IPS-20b (cell line): ENCODE measurements around the gene APOBEC3H.
"Not testable (repeated sequence)": the region's sequence is repeated elsewhere in the genome, so short reads cannot be mapped to it uniquely, and the experiment has no call there.

Experiments used
- H3K27ac ChIP-seq: one replicate; pipeline ENCODE4 v1.5.1; 2013; ENCODE audit warnings: low read length
- H3K27me3 ChIP-seq: 2 replicates; pipeline ENCODE4 v1.6.1; 2013; ENCODE audit warnings: mild to moderate bottlenecking, low read length, inconsistent platforms; ENCODE audit not compliant: insufficient read depth
- H3K36me3 ChIP-seq: 2 replicates; pipeline ENCODE4 v1.6.1; 2013; ENCODE audit warnings: low read depth, mild to moderate bottlenecking, inconsistent platforms, low read length, moderate library complexity; ENCODE audit not compliant: insufficient read depth
- H3K4me1 ChIP-seq: 2 replicates; pipeline ENCODE4 v1.6.1; 2013; ENCODE audit warnings: mild to moderate bottlenecking, control low read depth, inconsistent platforms, low read length, moderate library complexity; ENCODE audit not compliant: insufficient read depth
- H3K4me3 ChIP-seq: 2 replicates; pipeline ENCODE4 v1.5.1; 2013; ENCODE audit warnings: mild to moderate bottlenecking, low read length, inconsistent platforms
- H3K9ac ChIP-seq: 2 replicates; pipeline ENCODE4 v1.6.1; 2013; ENCODE audit warnings: low read depth, mild to moderate bottlenecking, inconsistent platforms, low read length, moderate library complexity
- H3K9me3 ChIP-seq: 2 replicates; pipeline ENCODE4 v1.6.1; 2013; ENCODE audit warnings: mild to moderate bottlenecking, low read depth, low read length, inconsistent platforms; ENCODE audit not compliant: insufficient read depth

The APOBEC3H gene

GRCh38 chr22:39073981-39074380, 23.1 kb upstream of the APOBEC3H start:
- H3K4me1 ChIP-seq: peaks cover 4% of the 10 kb centered on the region; the same call in 1 of the 2 replicates
- H3K36me3 ChIP-seq: no peaks in the 10 kb centered on the region
- H3K27ac ChIP-seq: no peak overlapping the region
- no peaks in the 10 kb centered on the region for H3K27me3 ChIP-seq
- no peak overlapping the region for H3K4me3 ChIP-seq
- no peaks in the 10 kb centered on the region for H3K9me3 ChIP-seq
- H3K9ac ChIP-seq: no peak overlapping the region

GRCh38 chr22:39076155-39077025, 20.7 kb upstream of the APOBEC3H start:
- not testable (repeated sequence) for H3K9ac ChIP-seq, H3K27me3 ChIP-seq, H3K4me1 ChIP-seq, H3K4me3 ChIP-seq, H3K9me3 ChIP-seq, H3K36me3 ChIP-seq, H3K27ac ChIP-seq

- not testable (repeated sequence) for H3K9me3 ChIP-seq, H3K27me3 ChIP-seq, H3K4me3 ChIP-seq, H3K36me3 ChIP-seq, H3K27ac ChIP-seq, H3K9ac ChIP-seq, H3K4me1 ChIP-seq
Measured at GRCh38 chr22:39077026-39077840, 19.8 kb upstream of the APOBEC3H start, which contains the start of gene APOBEC3G. APOBEC3G (plus strand) TSS chr22:39077275; CDS start chr22:39077362, 87 bp downstream.

GRCh38 chr22:39077912-39078311, 19.1 kb upstream of the APOBEC3H start:
- H3K27ac ChIP-seq, H3K4me1 ChIP-seq, H3K27me3 ChIP-seq, H3K9ac ChIP-seq, H3K4me3 ChIP-seq, H3K9me3 ChIP-seq, H3K36me3 ChIP-seq: not testable (repeated sequence)

- Histone ChIP-seq H3K9ac (no peak overlapping the region), H3K4me1 (peaks cover 4% of the 10 kb centered on the region; the same call in 1 of the 2 replicates), H3K4me3 (no peak overlapping the region), H3K27me3 (no peaks in the 10 kb centered on the region), H3K9me3 (no peaks in the 10 kb centered on the region), H3K36me3 (no peaks in the 10 kb centered on the region), H3K27ac (no peak overlapping the region)
Measured at GRCh38 chr22:39078329-39078728, 18.7 kb upstream of the APOBEC3H start.

GRCh38 chr22:39079054-39079637, 17.9 kb upstream of the APOBEC3H start:
- H3K9me3 ChIP-seq, H3K36me3 ChIP-seq, H3K4me3 ChIP-seq, H3K9ac ChIP-seq, H3K27ac ChIP-seq, H3K27me3 ChIP-seq, H3K4me1 ChIP-seq: not testable (repeated sequence)

- Histone ChIP-seq H3K36me3 (no peaks in the 10 kb centered on the region), H3K9ac (no peak overlapping the region), H3K27ac (no peak overlapping the region), H3K4me1 (no peaks in the 10 kb centered on the region), H3K9me3 (no peaks in the 10 kb centered on the region), H3K4me3 (no peak overlapping the region), H3K27me3 (no peaks in the 10 kb centered on the region)
Measured at GRCh38 chr22:39080052-39080762, 16.8 kb upstream of the APOBEC3H start.

GRCh38 chr22:39081016-39081415, 16.0 kb upstream of the APOBEC3H start:
- Histone ChIP-seq H3K27me3 (no peaks in the 10 kb centered on the region), H3K27ac (no peak overlapping the region), H3K4me1 (no peaks in the 10 kb centered on the region), H3K36me3 (no peaks in the 10 kb centered on the region), H3K4me3 (no peak overlapping the region), H3K9me3 (no peaks in the 10 kb centered on the region), H3K9ac (no peak overlapping the region)

- Histone ChIP-seq H3K4me3 (no peak overlapping the region), H3K36me3 (no peaks in the 10 kb centered on the region), H3K27me3 (no peaks in the 10 kb centered on the region), H3K27ac (no peak overlapping the region), H3K9me3 (no peaks in the 10 kb centered on the region), H3K9ac (no peak overlapping the region), H3K4me1 (no peaks in the 10 kb centered on the region)
Measured at GRCh38 chr22:39081598-39081997, 15.4 kb upstream of the APOBEC3H start.

GRCh38 chr22:39083212-39084165, 13.6 kb upstream of the APOBEC3H start:
- no peaks in the 10 kb centered on the region for H3K27me3 ChIP-seq
- H3K4me1 ChIP-seq: no peaks in the 10 kb centered on the region; the same call in 1 of the 2 replicates
- no peaks in the 10 kb centered on the region for H3K36me3 ChIP-seq
- H3K27ac ChIP-seq: no peak overlapping the region
- H3K4me3 ChIP-seq: no peak overlapping the region
- no peaks in the 10 kb centered on the region for H3K9me3 ChIP-seq
- H3K9ac ChIP-seq: no peak overlapping the region
